Right lobe of liver (tissue), 6 donors: ENCODE data around the gene GSTM4. TPM values are rescaled to one million over a fixed set of nuclear protein-coding genes. Genes with fewer than 3 reads are reported as not detected.
"Not testable (repeated sequence)": the region's sequence is repeated elsewhere in the genome, so short reads cannot be mapped to it uniquely, and the experiment has no call there.

ENCODE experiments used
- ATAC-seq, 4 donors: fragments of 200-7000 bp; cut with Tn5 transposase; one replicate each; pipeline ENCODE4 v1.9.1; 2020; ENCODE audit warnings: mild to moderate bottlenecking in 4 of 4, moderate library complexity in 4 of 4
- DNase-seq, 3 donors: peaks; one replicate each; pipeline ENCODE4 v3.0.0-alpha.2; 2020
- H3K27ac ChIP-seq, 3 donors: fragments of 200-600 bp; one replicate each; pipeline ENCODE4 v1.8.0; 2022
- H3K27me3 ChIP-seq, 2 donors: fragments of 200-600 bp; one replicate each; pipeline ENCODE4 v1.8.0; 2022
- H3K36me3 ChIP-seq, 4 donors: fragments of 200-600 bp; sonication (generic) in 1 of 4; one replicate each; pipeline versions ENCODE4 v1.5.1 to v1.8.0; 2017 to 2022; ENCODE audit warnings: control low read depth in 1 of 4
- H3K4me1 ChIP-seq, 4 donors: fragments of 200-600 bp; sonication (generic) in 1 of 4; one replicate each; pipeline versions ENCODE4 v1.5.1 to v1.8.0; 2017 to 2022; ENCODE audit warnings: control low read depth in 1 of 4
- H3K4me3 ChIP-seq, 3 donors: fragments of 200-600 bp; one replicate each; pipeline ENCODE4 v1.8.0; 2022
- H3K9me3 ChIP-seq, 4 donors: fragments of 200-600 bp; sonication (generic) in 1 of 4; one replicate each; pipeline versions ENCODE4 v1.5.1 to v1.8.0; 2017 to 2022; ENCODE audit warnings: control low read depth in 1 of 4
- POLR2A ChIP-seq: fragments of 450-650 bp; IDR thresholded peaks from one replicate; pipeline ENCODE4 v1.6.1; 2017; ENCODE audit warnings: antibody characterized with exemption, mild to moderate bottlenecking
- WGBS: methylation state at CpG from one replicate; pipeline ENCODE4 v1.1.6; 2018; ENCODE audit warnings: low coverage, low lambda C conversion rate; ENCODE audit not compliant: insufficient coverage; ENCODE audit errors: missing lambda C conversion rate; 5-methylcytosine and 5-hydroxymethylcytosine counted together
- intact Hi-C, 2 donors: fragments of 100-400 bp; cut with DNase I; formaldehyde crosslinking; loops; one replicate each; pipeline versions ENCODE4 v1.11.2 to v1.14.1; 2022
- total RNA-seq, 6 experiments: library from RNA; depleted of rRNA in 2 of 6; stranded (reverse); fragments of >200 nt in 2 of 6; fragmentation: NEBNext Ultra II Directional in 3 of 6; extraction: Animal tissue kit (Norgen Biotek cat#: 25700) in 3 of 6; gene quantifications; one replicate each; pipeline versions ENCODE4 v1.1.0 to v1.2.4, GENCODE V29; 2016 to 2023
- TF ChIP-seq, protein P1 (sequence below), 4 donors: fragments of 200-600 bp in 3 of 4; fragments of 450-650 bp in 1 of 4; IDR thresholded peaks; one replicate each; pipeline versions ENCODE4 v1.5.1 to v1.8.0; 2016 to 2022; ENCODE audit warnings: antibody characterized with exemption in 4 of 4, mild to moderate bottlenecking in 2 of 4
- donor health status: DM: no; HTN: yes; CAD: no.
- donor health status: DM: no; HTN: no; CAD: no.
- donor health status: DM: no; HTN: no; CAD: no.
- donor health status: DM: no; HTN: yes; CAD: no.
- donor health status: DM: no; HTN: yes; CAD: no.

GSTM4 gene
- total RNA-seq, 6 experiments from 2014 or later = 18.5 to 32.1 (median 23.8) TPM

- DNase-seq (no peak), ATAC-seq (peak in 1 of 4 donors; percentile 2)
- Histone ChIP-seq H3K4me3 (peak overlapping the region; percentile 28 to 31 (median 28)), H3K36me3 (no peaks in the 10 kb centered on the region), H3K4me1 (no peaks in the 10 kb centered on the region), H3K9me3 (no peaks in the 10 kb centered on the region), H3K27me3 (no peaks in the 10 kb centered on the region), H3K27ac (no peak overlapping the region)
- intact Hi-C loops = no loop called here
- 38% methylated on average over 4 of the region's 26 CpGs for WGBS
- TF ChIP-seq, protein P1, sequence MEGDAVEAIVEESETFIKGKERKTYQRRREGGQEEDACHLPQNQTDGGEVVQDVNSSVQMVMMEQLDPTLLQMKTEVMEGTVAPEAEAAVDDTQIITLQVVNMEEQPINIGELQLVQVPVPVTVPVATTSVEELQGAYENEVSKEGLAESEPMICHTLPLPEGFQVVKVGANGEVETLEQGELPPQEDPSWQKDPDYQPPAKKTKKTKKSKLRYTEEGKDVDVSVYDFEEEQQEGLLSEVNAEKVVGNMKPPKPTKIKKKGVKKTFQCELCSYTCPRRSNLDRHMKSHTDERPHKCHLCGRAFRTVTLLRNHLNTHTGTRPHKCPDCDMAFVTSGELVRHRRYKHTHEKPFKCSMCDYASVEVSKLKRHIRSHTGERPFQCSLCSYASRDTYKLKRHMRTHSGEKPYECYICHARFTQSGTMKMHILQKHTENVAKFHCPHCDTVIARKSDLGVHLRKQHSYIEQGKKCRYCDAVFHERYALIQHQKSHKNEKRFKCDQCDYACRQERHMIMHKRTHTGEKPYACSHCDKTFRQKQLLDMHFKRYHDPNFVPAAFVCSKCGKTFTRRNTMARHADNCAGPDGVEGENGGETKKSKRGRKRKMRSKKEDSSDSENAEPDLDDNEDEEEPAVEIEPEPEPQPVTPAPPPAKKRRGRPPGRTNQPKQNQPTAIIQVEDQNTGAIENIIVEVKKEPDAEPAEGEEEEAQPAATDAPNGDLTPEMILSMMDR (IDR thresholded peaks at IDR 0.05) = no peak
These were observed 12.3 kb downstream of the GSTM4 start for GRCh38 chr1:109668123-109668775.

GRCh38 chr1:109669246-109669948 is 13.5 kb downstream of the GSTM4 start:
- Histone ChIP-seq H3K4me1 (no peaks in the 10 kb centered on the region), H3K27ac (no peak overlapping the region), H3K36me3 (no peaks in the 10 kb centered on the region), H3K4me3 (no peak overlapping the region), H3K9me3 (no peaks in the 10 kb centered on the region), H3K27me3 (no peaks in the 10 kb centered on the region)
- ATAC-seq (no peak), DNase-seq (no peak)
- TF ChIP-seq, protein P1 (IDR thresholded peaks at IDR 0.05) = no peak
- TF ChIP-seq POLR2A = no peak
- 96% methylated on average over 17 of the region's 22 CpGs for WGBS
- intact Hi-C loops = no loop called here

DNA sequence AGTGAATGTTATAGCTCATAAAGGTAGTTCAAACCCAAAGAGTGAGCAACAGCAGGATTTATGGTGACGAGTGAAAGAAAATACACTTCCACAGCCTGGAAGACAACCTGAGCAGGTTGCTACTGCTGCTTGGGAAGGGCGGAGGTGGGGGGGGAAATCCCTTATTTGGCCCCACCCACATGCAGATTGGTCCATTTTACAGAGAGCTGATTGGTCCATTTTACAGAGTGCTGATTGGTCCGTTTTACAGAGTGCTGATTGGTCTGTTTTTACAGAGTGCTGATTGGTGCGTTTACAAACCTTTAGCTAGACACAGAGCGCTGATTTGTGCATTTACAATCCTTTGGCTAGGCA is 14.0 kb downstream of the GSTM4 start:
- ATAC-seq, intact Hi-C loops, DNase-seq, H3K36me3 ChIP-seq, H3K4me1 ChIP-seq, H3K27me3 ChIP-seq, H3K4me3 ChIP-seq, H3K9me3 ChIP-seq, H3K27ac ChIP-seq: not testable (repeated sequence)
- WGBS = 17% methylated on average over 1 of the region's 5 CpGs

GRCh38 chr1:109671067-109671466 is 15.2 kb downstream of the GSTM4 start:
- Histone ChIP-seq H3K27me3 (no peaks in the 10 kb centered on the region), H3K36me3 (no peaks in the 10 kb centered on the region), H3K27ac (no peak overlapping the region), H3K4me3 (no peak overlapping the region), H3K4me1 (no peaks in the 10 kb centered on the region), H3K9me3 (no peaks in the 10 kb centered on the region)
- 100% methylated on average over 3 of the region's 5 CpGs for WGBS
- TF ChIP-seq POLR2A = no peak
- TF ChIP-seq, protein P1 (IDR thresholded peaks at IDR 0.05) = no peak
- DNase-seq (no peak), ATAC-seq (no peak)
- intact Hi-C loops = no loop called here

DNA sequence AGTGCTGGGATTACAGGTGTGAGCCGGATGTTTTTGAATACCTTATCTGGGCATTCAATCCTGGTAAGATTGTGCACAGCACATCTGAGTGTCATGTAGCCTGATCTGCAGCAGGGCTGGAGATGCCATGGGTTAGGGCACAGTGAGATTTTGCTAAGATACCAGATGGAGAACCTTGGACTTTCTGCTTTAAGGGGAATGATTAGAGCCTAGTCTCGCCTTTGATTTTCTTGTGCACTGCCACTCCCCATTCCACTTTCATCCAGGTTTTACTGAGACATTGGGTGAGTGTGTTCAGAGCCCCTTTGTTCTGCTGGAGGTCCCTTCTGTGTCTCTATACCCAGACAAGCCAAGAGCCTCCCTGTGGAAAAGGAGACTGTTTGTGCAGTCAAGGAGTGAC is 18.0 kb downstream of the GSTM4 start:
- ATAC-seq, H3K9me3 ChIP-seq, DNase-seq, intact Hi-C loops, H3K36me3 ChIP-seq, H3K4me3 ChIP-seq, H3K4me1 ChIP-seq, H3K27ac ChIP-seq, H3K27me3 ChIP-seq: not testable (repeated sequence)
- WGBS = 86% methylated on average over 1 of the region's 2 CpGs

- intact Hi-C loops, ATAC-seq, H3K36me3 ChIP-seq, H3K27ac ChIP-seq, DNase-seq, H3K27me3 ChIP-seq, H3K4me3 ChIP-seq, H3K9me3 ChIP-seq, H3K4me1 ChIP-seq: not testable (repeated sequence)
- whole genome bisulfite sequencing = 78% methylated on average over 2 of the region's 3 CpGs
These were observed 20.9 kb downstream of the GSTM4 start for GRCh38 chr1:109676683-109677381.
